GM18502 (cell line): ENCODE measurements around the gene TEX264.

Experiments
- ATAC-seq: cut with Tn5 transposase; IDR thresholded peaks from one replicate; pipeline ENCODE4 v1.9.1; 2021; ENCODE audit warnings: mild to moderate bottlenecking; ENCODE audit not compliant: unreplicated experiment, poor library complexity

TEX264 gene

GRCh38 chr3:51691949-51692348 is 20.9 kb downstream of the TEX264 start:
- ATAC-seq = no peak

GRCh38 chr3:51692980-51693395 is 21.9 kb downstream of the TEX264 start:
- ATAC-seq = no peak

DNA sequence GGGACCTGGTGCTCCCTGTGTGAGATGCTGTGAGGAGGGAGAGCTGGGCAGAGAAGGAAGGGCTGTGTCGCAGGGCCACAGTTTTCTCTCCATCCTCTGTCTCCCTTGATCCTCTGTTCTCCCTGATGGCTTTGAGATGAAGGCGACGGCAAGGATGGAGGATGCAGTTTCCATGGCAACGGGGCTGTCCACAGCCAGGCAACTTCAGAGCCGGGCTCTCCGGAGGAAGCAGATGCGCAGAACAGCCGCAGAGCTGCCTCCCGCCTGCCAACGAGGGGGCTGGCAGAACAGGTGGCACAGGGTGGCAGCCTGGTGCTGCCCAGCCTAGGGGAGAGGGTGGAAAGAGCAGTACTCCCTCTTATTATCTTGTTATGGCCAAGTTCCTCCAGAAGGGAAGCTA is 25.9 kb downstream of the TEX264 start:
- no peak for ATAC-seq

GRCh38 chr3:51698209-51698608 is 27.2 kb downstream of the TEX264 start:
- ATAC-seq = no peak

GRCh38 chr3:51700403-51700802 is 29.4 kb downstream of the TEX264 start:
- ATAC-seq = no peak

GRCh38 chr3:51702156-51702555 is 31.1 kb downstream of the TEX264 start:
- no peak for ATAC-seq

GRCh38 chr3:51703068-51703760 is 32.2 kb downstream of the TEX264 start:
- no peak for ATAC-seq

GRCh38 chr3:51703761-51704510 is 32.9 kb downstream of the TEX264 start:
- no peak for ATAC-seq

GRCh38 chr3:51704511-51704950 is 33.5 kb downstream of the TEX264 start:
- ATAC-seq = no peak

- no peak for ATAC-seq
Observed at GRCh38 chr3:51705276-51706020, 34.4 kb downstream of the TEX264 start.

DNA sequence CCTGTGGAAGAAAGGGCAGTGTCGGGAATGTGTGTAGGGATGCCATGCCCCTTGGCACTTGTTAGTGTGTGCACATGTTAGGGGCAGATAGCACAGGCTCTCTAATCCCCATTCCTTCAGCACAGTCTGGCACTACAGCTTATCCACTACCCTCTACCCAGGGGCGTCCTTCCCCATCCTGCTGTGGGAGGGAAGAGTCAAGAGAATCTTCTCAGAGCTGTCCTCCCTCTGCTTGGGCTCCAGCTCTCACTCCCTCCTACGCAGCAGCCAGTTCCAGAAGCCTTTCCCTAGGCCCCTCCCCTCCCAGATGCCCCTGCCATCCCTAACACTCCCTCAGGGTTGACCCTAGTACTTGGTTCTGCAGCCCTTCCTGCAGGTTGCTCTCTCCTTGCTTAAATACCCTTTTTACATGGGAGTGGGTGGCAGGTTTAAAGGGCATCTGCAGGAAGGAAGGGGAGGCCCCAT is 35.0 kb downstream of the TEX264 start:
- no peak for ATAC-seq

DNA sequence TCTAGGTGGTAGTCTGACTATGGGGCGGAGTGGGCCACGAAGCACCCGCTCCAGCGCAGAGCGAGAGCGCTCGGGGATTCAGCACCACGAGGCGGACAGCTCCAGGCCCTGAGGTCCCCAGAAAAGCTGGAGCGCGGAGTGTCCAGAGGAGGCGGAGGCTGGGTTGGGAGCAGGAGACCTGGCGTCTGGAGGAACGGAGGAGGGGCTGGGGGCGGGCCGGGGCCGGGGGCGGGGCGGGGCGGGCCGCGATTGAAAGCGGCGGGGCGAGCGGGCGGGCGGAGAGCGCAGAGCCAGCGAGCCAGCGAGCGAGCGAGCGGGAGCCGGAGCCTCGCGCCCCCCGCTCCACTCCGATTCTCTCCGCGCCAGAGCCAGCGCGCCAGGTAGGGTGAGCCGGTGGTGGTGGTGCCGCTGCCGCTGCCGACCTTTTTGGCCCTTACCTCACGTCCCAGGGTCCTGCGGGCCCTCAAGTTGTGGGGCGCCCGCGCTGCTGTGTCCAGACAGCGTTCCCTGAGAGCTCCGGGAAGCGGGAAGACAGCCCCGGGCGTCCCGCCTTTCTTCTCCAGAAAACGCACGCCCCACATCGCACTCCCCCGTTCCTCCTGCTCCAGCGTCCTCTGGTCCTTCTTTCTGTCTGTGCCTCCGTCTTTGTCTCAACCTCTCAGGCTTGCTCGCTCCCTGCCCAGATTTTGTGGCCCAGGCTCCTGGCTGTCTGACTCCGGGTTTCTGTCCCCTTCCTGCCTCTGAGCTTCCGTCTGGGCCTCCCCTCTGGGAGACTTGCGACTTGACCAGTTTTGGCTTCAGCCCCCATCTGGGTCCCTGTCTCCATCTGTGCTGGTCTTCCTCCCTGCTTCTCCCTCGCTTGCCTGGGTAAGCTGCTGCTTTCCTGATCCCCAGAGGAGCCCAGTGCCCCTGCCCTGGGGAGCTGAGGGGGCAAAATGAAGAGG is 36.0 kb downstream of the TEX264 start, which contains the start of gene GRM2:
TSS of gene GRM2 (plus strand) at position 281 of the 944 bp plus-strand sequence. CDS start 1,916 bp downstream, outside the sequence.
- ATAC-seq = no peak

- no peak for ATAC-seq
Observed at GRCh38 chr3:51708216-51708845, 37.3 kb downstream of the TEX264 start.

DNA sequence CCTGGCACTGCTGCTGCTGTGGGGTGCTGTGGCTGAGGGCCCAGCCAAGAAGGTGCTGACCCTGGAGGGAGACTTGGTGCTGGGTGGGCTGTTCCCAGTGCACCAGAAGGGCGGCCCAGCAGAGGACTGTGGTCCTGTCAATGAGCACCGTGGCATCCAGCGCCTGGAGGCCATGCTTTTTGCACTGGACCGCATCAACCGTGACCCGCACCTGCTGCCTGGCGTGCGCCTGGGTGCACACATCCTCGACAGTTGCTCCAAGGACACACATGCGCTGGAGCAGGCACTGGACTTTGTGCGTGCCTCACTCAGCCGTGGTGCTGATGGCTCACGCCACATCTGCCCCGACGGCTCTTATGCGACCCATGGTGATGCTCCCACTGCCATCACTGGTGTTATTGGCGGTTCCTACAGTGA is 38.0 kb downstream of the TEX264 start:
- no peak for ATAC-seq

- ATAC-seq = no peak
Observed at GRCh38 chr3:51709675-51710074, 38.6 kb downstream of the TEX264 start.

DNA sequence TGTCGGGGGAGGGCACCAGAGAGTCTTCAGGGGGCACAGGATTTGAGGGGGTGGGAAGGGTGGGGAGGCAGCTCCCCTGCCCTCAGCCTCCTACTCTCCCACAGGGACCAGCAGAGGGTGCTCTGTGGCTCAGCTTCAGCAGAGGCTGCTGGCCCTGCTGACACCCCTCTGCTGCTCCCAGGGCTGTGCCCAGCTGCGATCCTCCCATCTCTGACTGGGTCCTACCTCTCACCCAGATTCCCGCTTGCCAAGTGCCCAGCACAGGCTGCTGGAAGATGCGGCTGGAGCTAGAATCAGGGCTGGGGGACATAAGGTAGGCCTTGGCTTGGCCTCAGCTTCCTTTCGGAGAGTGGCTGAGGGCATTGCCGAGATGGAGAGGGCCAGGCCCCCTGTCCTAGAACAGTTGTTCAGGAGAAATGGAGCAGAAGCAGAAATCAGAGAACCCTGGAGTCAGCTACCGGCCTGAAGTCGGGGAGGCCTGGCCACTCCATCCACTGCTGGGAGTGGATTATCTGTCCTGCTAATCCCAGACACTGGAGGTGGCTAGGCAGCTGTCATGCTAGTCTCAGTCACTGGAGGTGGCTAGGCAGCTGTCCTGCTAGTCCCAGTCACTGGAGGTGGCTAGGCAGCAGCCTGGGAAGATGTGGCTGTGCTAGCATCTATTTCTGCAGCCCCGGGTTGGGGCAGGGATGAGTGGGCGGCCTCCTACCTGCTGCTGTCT is 39.7 kb downstream of the TEX264 start:
- no peak for ATAC-seq

GRCh38 chr3:51711352-51712037 is 40.4 kb downstream of the TEX264 start:
- ATAC-seq = no peak

DNA sequence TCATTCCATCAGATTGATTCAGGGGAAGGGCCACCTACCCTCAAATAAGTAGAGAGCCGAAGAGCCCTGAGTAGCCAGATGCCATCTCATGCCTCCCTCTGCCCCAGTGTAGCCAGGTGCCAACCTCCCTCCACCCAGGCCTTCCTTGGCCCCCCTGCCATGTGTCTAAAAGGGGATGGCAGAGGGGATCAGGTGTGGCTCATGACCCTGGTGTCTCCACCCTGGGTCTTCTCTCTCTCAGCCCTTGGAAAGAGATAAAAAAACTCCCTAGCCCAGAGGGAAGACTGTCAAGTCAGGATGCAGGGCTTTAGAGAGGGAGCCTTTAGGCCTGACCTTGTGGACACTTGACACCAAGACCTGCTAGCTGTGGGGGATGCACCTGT is 41.0 kb downstream of the TEX264 start:
- no peak for ATAC-seq
